ENCODE results near the gene PTPRK.

The PTPRK gene

GRCh38 chr6:128290221-128290620 lies 230.2 kb downstream of the PTPRK start:
- no peaks in the 10 kb centered on the region for H3K27me3 ChIP-seq (ENCODE audit: control insufficient read depth in 5 of 5, insufficient read depth in 4 of 5, low read length in 5 of 5)
- no peaks in the 10 kb centered on the region for H3K4me1 ChIP-seq (ENCODE audit: control insufficient read depth in 5 of 5, insufficient read depth in 5 of 5, low read length in 5 of 5)
- no peaks in the 10 kb centered on the region for H3K9me3 ChIP-seq (ENCODE audit: control insufficient read depth in 5 of 5, low read length in 5 of 5)
- no peak overlapping the region for H3K4me3 ChIP-seq (ENCODE audit: low read depth in 1 of 5, low read length in 5 of 5)
- H3K36me3 ChIP-seq (ENCODE audit: control insufficient read depth in 5 of 5, insufficient read depth in 5 of 5, low read length in 5 of 5): no peaks in the 10 kb centered on the region
- H3K27ac ChIP-seq (ENCODE audit: low read depth, low read length): no peak overlapping the region
- no peak overlapping the region for H3K9ac ChIP-seq (ENCODE audit: low read length in 5 of 5)

- Histone ChIP-seq H3K9ac (ENCODE audit: low read length in 5 of 5) (no peak overlapping the region), H3K4me1 (ENCODE audit: control insufficient read depth in 5 of 5, insufficient read depth in 5 of 5, low read length in 5 of 5) (no peaks in the 10 kb centered on the region), H3K36me3 (ENCODE audit: control insufficient read depth in 5 of 5, insufficient read depth in 5 of 5, low read length in 5 of 5) (no peaks in the 10 kb centered on the region), H3K9me3 (ENCODE audit: control insufficient read depth in 5 of 5, low read length in 5 of 5) (no peaks in the 10 kb centered on the region), H3K27ac (ENCODE audit: low read depth, low read length) (no peak overlapping the region), H3K4me3 (ENCODE audit: low read depth in 1 of 5, low read length in 5 of 5) (no peak overlapping the region), H3K27me3 (ENCODE audit: control insufficient read depth in 5 of 5, insufficient read depth in 4 of 5, low read length in 5 of 5) (no peaks in the 10 kb centered on the region)
Observed at GRCh38 chr6:128284128-128284527, 236.3 kb downstream of the PTPRK start.

DNA sequence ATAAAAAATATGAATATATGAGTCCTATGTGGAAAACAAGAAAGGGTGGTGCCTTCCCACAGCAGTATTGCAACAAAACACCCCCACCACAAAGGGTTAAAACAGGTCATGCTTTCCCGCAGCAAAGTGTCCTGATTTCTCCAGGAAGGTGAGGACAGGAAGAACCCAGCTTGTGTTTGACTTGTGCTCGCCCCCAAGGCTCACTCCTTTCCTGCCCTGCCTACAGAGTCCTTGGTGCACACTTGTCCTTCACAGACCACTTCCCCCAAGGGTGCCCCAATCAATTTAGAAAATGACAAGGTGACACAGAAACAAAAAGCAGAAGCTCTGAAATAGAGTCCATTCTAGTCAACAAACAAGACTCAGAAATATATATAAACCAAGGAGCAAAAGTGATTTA lies 237.4 kb downstream of the PTPRK start:
- H3K9me3 ChIP-seq (ENCODE audit: control insufficient read depth in 5 of 5, low read length in 5 of 5): no peaks in the 10 kb centered on the region
- H3K27me3 ChIP-seq (ENCODE audit: control insufficient read depth in 5 of 5, insufficient read depth in 4 of 5, low read length in 5 of 5): no peaks in the 10 kb centered on the region
- no peaks in the 10 kb centered on the region for H3K36me3 ChIP-seq (ENCODE audit: control insufficient read depth in 5 of 5, insufficient read depth in 5 of 5, low read length in 5 of 5)
- H3K4me3 ChIP-seq (ENCODE audit: low read depth in 1 of 5, low read length in 5 of 5): no peak overlapping the region
- no peak overlapping the region for H3K9ac ChIP-seq (ENCODE audit: low read length in 5 of 5)
- H3K4me1 ChIP-seq (ENCODE audit: control insufficient read depth in 5 of 5, insufficient read depth in 5 of 5, low read length in 5 of 5): no peaks in the 10 kb centered on the region
- H3K27ac ChIP-seq (ENCODE audit: low read depth, low read length): no peak overlapping the region

GRCh38 chr6:128280960-128281359 lies 239.4 kb downstream of the PTPRK start:
- H3K4me1 ChIP-seq (ENCODE audit: control insufficient read depth in 5 of 5, insufficient read depth in 5 of 5, low read length in 5 of 5): peaks cover 0 to 6% (median 0%) of the 10 kb centered on the region in 5 donors
- H3K9ac ChIP-seq (ENCODE audit: low read length in 5 of 5): no peak overlapping the region
- no peaks in the 10 kb centered on the region for H3K27me3 ChIP-seq (ENCODE audit: control insufficient read depth in 5 of 5, insufficient read depth in 4 of 5, low read length in 5 of 5)
- no peak overlapping the region for H3K27ac ChIP-seq (ENCODE audit: low read depth, low read length)
- no peaks in the 10 kb centered on the region for H3K9me3 ChIP-seq (ENCODE audit: control insufficient read depth in 5 of 5, low read length in 5 of 5)
- H3K36me3 ChIP-seq (ENCODE audit: control insufficient read depth in 5 of 5, insufficient read depth in 5 of 5, low read length in 5 of 5): no peaks in the 10 kb centered on the region
- no peak overlapping the region for H3K4me3 ChIP-seq (ENCODE audit: low read depth in 1 of 5, low read length in 5 of 5)

- H3K4me1 ChIP-seq (ENCODE audit: control insufficient read depth in 5 of 5, insufficient read depth in 5 of 5, low read length in 5 of 5): peaks cover 0 to 6% (median 0%) of the 10 kb centered on the region in 5 donors
Observed at GRCh38 chr6:128280066-128280465, 240.3 kb downstream of the PTPRK start.

DNA sequence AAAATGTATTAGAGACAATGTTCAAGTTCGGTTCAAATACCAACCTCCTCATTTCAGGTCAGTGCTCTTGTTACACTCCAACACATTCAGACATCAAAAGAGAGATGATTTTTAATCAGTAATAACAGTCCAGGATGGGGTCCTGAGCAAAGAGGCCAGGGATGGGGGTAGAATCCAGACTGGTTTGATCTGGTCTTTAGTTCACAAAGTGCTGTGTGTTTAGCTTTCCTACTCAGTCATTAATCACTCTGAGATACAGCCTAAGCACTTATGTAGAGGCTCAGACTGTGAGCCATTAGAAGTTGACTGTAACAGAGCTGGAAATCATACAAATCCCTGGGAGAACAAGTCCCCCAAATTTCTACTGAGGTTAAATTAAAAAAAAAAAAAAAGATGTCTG lies 241.6 kb downstream of the PTPRK start:
- no peaks in the 10 kb centered on the region for H3K9me3 ChIP-seq (ENCODE audit: control insufficient read depth in 5 of 5, low read length in 5 of 5)
- no peak overlapping the region for H3K4me3 ChIP-seq (ENCODE audit: low read depth in 1 of 5, low read length in 5 of 5)
- no peak overlapping the region for H3K9ac ChIP-seq (ENCODE audit: low read length in 5 of 5)
- peaks cover 0 to 6% (median 0%) of the 10 kb centered on the region in 5 donors for H3K4me1 ChIP-seq (ENCODE audit: control insufficient read depth in 5 of 5, insufficient read depth in 5 of 5, low read length in 5 of 5)
- H3K27ac ChIP-seq (ENCODE audit: low read depth, low read length): no peak overlapping the region
- H3K36me3 ChIP-seq (ENCODE audit: control insufficient read depth in 5 of 5, insufficient read depth in 5 of 5, low read length in 5 of 5): no peaks in the 10 kb centered on the region
- no peaks in the 10 kb centered on the region for H3K27me3 ChIP-seq (ENCODE audit: control insufficient read depth in 5 of 5, insufficient read depth in 4 of 5, low read length in 5 of 5)

More at GRCh38 chr6:128280066-128280465, 240.3 kb downstream of the PTPRK start:
- Histone ChIP-seq H3K27me3 (ENCODE audit: control insufficient read depth in 5 of 5, insufficient read depth in 4 of 5, low read length in 5 of 5) (no peaks in the 10 kb centered on the region), H3K4me3 (ENCODE audit: low read depth in 1 of 5, low read length in 5 of 5) (no peak overlapping the region), H3K9ac (ENCODE audit: low read length in 5 of 5) (no peak overlapping the region), H3K9me3 (ENCODE audit: control insufficient read depth in 5 of 5, low read length in 5 of 5) (no peaks in the 10 kb centered on the region), H3K36me3 (ENCODE audit: control insufficient read depth in 5 of 5, insufficient read depth in 5 of 5, low read length in 5 of 5) (no peaks in the 10 kb centered on the region), H3K27ac (ENCODE audit: low read depth, low read length) (no peak overlapping the region)

DNA sequence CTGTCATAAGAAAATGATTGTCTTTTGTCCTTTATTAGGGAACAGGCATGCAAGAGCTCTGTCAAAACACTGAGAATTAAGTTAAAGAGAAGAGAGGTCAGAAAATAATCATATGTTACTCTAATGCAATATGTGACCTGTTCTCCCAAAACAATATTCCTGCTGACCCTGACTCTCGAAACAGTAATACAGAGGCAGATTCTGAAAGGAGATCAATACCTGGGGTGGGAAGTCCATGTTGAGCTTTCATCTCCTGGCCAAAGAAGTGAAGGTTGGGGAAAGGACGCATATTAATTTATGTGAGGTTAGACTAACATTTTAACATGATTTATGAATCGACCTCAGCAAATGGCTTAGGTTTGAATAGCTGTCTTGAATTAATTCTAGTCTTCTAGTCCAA lies 243.0 kb downstream of the PTPRK start:
- H3K27ac ChIP-seq (ENCODE audit: low read depth, low read length): no peak overlapping the region
- H3K9me3 ChIP-seq (ENCODE audit: control insufficient read depth in 5 of 5, low read length in 5 of 5): no peaks in the 10 kb centered on the region
- no peaks in the 10 kb centered on the region for H3K36me3 ChIP-seq (ENCODE audit: control insufficient read depth in 5 of 5, insufficient read depth in 5 of 5, low read length in 5 of 5)
- no peak overlapping the region for H3K9ac ChIP-seq (ENCODE audit: low read length in 5 of 5)
- H3K27me3 ChIP-seq (ENCODE audit: control insufficient read depth in 5 of 5, insufficient read depth in 4 of 5, low read length in 5 of 5): no peaks in the 10 kb centered on the region
- peaks cover 0 to 6% (median 0%) of the 10 kb centered on the region in 5 donors for H3K4me1 ChIP-seq (ENCODE audit: control insufficient read depth in 5 of 5, insufficient read depth in 5 of 5, low read length in 5 of 5)
- no peak overlapping the region for H3K4me3 ChIP-seq (ENCODE audit: low read depth in 1 of 5, low read length in 5 of 5)

DNA sequence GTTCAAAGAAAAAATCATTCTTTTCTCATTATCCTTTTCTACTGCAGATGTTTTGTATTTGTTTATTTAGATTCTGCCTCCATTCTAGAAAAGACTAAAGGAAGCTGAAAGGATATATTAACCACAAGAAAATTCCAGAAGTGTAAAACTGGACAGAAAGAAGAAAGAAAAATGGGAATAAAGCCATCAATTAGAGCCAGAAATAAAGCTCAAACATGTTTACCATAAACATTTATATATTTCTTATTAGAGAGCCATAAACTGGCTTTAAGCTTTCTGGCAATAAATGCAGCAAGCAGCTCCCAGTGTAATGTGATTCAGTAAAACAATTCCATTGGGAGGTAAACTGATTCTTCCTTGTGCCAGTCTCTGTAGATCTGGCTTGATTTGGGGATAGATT lies 244.1 kb downstream of the PTPRK start:
- Histone ChIP-seq H3K27ac (ENCODE audit: low read depth, low read length) (no peak overlapping the region), H3K27me3 (ENCODE audit: control insufficient read depth in 5 of 5, insufficient read depth in 4 of 5, low read length in 5 of 5) (no peaks in the 10 kb centered on the region), H3K36me3 (ENCODE audit: control insufficient read depth in 5 of 5, insufficient read depth in 5 of 5, low read length in 5 of 5) (no peaks in the 10 kb centered on the region), H3K4me3 (ENCODE audit: low read depth in 1 of 5, low read length in 5 of 5) (no peak overlapping the region), H3K9me3 (ENCODE audit: control insufficient read depth in 5 of 5, low read length in 5 of 5) (no peaks in the 10 kb centered on the region), H3K9ac (ENCODE audit: low read length in 5 of 5) (no peak overlapping the region), H3K4me1 (ENCODE audit: control insufficient read depth in 5 of 5, insufficient read depth in 5 of 5, low read length in 5 of 5) (peaks cover 0 to 6% (median 0%) of the 10 kb centered on the region in 5 donors)

DNA sequence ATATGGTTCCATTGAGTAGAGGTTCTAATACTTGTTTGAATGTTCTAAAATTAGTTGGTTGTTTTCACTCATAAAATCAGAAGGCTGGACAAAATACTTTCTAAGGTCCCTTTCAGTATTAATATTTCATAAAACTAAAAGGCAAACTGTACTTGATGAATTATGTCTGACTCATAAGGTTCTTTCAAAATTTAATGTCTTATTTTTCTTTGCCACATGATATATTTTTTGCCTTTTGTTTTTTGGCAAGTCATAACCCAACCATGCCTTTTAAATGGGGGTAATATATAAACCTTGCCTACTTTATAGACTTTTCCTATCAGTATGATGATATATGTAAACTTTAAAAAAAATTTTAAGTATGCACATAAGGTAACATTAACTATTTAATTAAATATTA lies 244.7 kb downstream of the PTPRK start:
- Histone ChIP-seq H3K27me3 (ENCODE audit: control insufficient read depth in 5 of 5, insufficient read depth in 4 of 5, low read length in 5 of 5) (no peaks in the 10 kb centered on the region), H3K36me3 (ENCODE audit: control insufficient read depth in 5 of 5, insufficient read depth in 5 of 5, low read length in 5 of 5) (no peaks in the 10 kb centered on the region), H3K27ac (ENCODE audit: low read depth, low read length) (no peak overlapping the region), H3K4me3 (ENCODE audit: low read depth in 1 of 5, low read length in 5 of 5) (no peak overlapping the region), H3K9me3 (ENCODE audit: control insufficient read depth in 5 of 5, low read length in 5 of 5) (no peaks in the 10 kb centered on the region), H3K9ac (ENCODE audit: low read length in 5 of 5) (no peak overlapping the region), H3K4me1 (ENCODE audit: control insufficient read depth in 5 of 5, insufficient read depth in 5 of 5, low read length in 5 of 5) (peaks cover 0 to 6% (median 0%) of the 10 kb centered on the region in 5 donors)

- Histone ChIP-seq H3K4me1 (ENCODE audit: control insufficient read depth in 5 of 5, insufficient read depth in 5 of 5, low read length in 5 of 5) (peaks cover 0 to 6% (median 0%) of the 10 kb centered on the region in 5 donors), H3K9me3 (ENCODE audit: control insufficient read depth in 5 of 5, low read length in 5 of 5) (no peaks in the 10 kb centered on the region), H3K36me3 (ENCODE audit: control insufficient read depth in 5 of 5, insufficient read depth in 5 of 5, low read length in 5 of 5) (no peaks in the 10 kb centered on the region), H3K27ac (ENCODE audit: low read depth, low read length) (no peak overlapping the region), H3K4me3 (ENCODE audit: low read depth in 1 of 5, low read length in 5 of 5) (no peak overlapping the region), H3K27me3 (ENCODE audit: control insufficient read depth in 5 of 5, insufficient read depth in 4 of 5, low read length in 5 of 5) (no peaks in the 10 kb centered on the region), H3K9ac (ENCODE audit: low read length in 5 of 5) (no peak overlapping the region)
Observed at GRCh38 chr6:128275030-128275429, 245.4 kb downstream of the PTPRK start.

DNA sequence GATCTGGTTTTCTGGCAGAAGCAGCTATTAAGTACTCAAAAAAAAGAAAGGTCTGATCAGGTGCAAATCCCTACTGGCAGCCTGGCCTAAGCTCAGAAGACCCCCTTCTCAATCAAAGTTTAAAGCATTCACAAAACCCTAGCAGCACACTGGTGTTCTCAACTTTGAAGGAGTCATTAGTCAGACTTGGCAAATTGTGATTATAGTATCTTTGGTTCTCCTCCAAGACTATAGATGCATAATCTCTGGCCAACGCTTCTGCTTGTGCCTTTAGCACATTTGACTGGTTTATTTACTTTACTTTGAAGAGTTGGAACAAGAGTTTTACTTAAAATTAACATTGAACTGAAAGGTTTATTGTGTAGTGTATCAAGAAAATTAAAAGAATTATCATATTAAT lies 248.9 kb downstream of the PTPRK start:
- H3K36me3 ChIP-seq (ENCODE audit: control insufficient read depth in 5 of 5, insufficient read depth in 5 of 5, low read length in 5 of 5): no peaks in the 10 kb centered on the region
- no peaks in the 10 kb centered on the region for H3K9me3 ChIP-seq (ENCODE audit: control insufficient read depth in 5 of 5, low read length in 5 of 5)
- H3K4me3 ChIP-seq (ENCODE audit: low read depth in 1 of 5, low read length in 5 of 5): no peak overlapping the region
- H3K27me3 ChIP-seq (ENCODE audit: control insufficient read depth in 5 of 5, insufficient read depth in 4 of 5, low read length in 5 of 5): no peaks in the 10 kb centered on the region
- peaks cover 0 to 4% (median 0%) of the 10 kb centered on the region in 5 donors for H3K4me1 ChIP-seq (ENCODE audit: control insufficient read depth in 5 of 5, insufficient read depth in 5 of 5, low read length in 5 of 5)
- no peak overlapping the region for H3K9ac ChIP-seq (ENCODE audit: low read length in 5 of 5)
- H3K27ac ChIP-seq (ENCODE audit: low read depth, low read length): no peak overlapping the region

All from subcutaneous abdominal adipose tissue (tissue), 5 donors.